GM12891 (cell line): Measurements from ENCODE around the gene NANOG. TPM values are rescaled to one million over a fixed set of nuclear protein-coding genes. Genes with fewer than 3 reads are reported as not detected.
A peak's percentile ranks its signal among the peaks of the same experiment; 100 is the strongest.
"Not testable (repeated sequence)": the region's sequence is repeated elsewhere in the genome, so short reads cannot be mapped to it uniquely, and the experiment has no call there.

ENCODE experiments used
- DNase-seq: peaks from one replicate; pipeline ENCODE4 v3.0.0; 2011; ENCODE audit warnings: low spot score; ENCODE audit not compliant: insufficient read length
- FAIRE-seq: peaks from 2 replicates; lab custom pipeline; 2011; peaks lifted over from hg19 to GRCh38; lab: Jason Lieb, UNC
- PAX5 ChIP-seq: IDR thresholded peaks from 2 replicates; pipeline ENCODE4 v1.6.1; 2011; ENCODE audit warnings: low read length, moderate library complexity, mild to moderate bottlenecking; ENCODE audit not compliant: insufficient read depth, severe bottlenecking
- POLR2A ChIP-seq: IDR thresholded peaks from 2 replicates; pipeline ENCODE4 v1.6.1; 2011; ENCODE audit warnings: low read depth, low read length, control low read depth
- POLR2AphosphoS5 ChIP-seq: IDR thresholded peaks from 2 replicates; pipeline ENCODE4 v1.6.1; 2011; ENCODE audit warnings: low read depth, low read length, control low read depth
- POU2F2 ChIP-seq: IDR thresholded peaks from 2 replicates; pipeline ENCODE4 v1.6.1; 2011; ENCODE audit warnings: low read depth, mild to moderate bottlenecking, control low read depth, low read length, moderate library complexity
- SPI1 ChIP-seq: IDR thresholded peaks from 2 replicates; pipeline ENCODE4 v1.6.1; 2011; ENCODE audit warnings: low read depth, low read length, control low read depth
- TAF1 ChIP-seq: IDR thresholded peaks from 2 replicates; pipeline ENCODE4 v1.6.1; 2011; ENCODE audit warnings: low read depth, low read length, control low read depth
- polyA plus RNA-seq: library from polyadenylated mRNA; unstranded; fragments of >200 nt; gene quantifications from one replicate; pipeline ENCODE4 v1.2.1, GENCODE V29; 2012; ENCODE audit warnings: low read depth, missing spikeins, inconsistent platforms; ENCODE audit not compliant: missing spikeins

The NANOG gene
- 0.01 TPM for polyA plus RNA-seq

DNA sequence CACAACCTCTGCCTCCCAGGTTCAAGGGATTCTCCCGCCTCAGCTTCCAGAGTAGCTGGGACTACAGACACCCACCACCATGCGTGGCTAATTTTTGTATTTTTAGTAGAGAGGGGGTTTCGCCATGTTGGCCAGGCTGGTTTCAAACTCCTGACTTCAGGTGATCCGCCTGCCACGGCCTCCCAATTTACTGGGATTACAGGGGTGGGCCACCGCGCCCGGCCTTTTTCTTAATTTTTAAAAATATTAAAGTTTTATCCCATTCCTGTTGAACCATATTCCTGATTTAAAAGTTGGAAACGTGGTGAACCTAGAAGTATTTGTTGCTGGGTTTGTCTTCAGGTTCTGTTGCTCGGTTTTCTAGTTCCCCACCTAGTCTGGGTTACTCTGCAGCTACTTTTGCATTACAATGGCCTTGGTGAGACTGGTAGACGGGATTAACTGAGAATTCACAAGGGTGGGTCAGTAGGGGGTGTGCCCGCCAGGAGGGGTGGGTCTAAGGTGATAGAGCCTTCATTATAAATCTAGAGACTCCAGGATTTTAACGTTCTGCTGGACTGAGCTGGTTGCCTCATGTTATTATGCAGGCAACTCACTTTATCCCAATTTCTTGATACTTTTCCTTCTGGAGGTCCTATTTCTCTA, at the start of gene NANOG:
Gene NANOG (plus strand): TSS at position 519 of the 645 bp plus-strand sequence. CDS start 213 bp downstream, outside the sequence.
- FAIRE-seq, DNase-seq: not testable (repeated sequence)

DNA sequence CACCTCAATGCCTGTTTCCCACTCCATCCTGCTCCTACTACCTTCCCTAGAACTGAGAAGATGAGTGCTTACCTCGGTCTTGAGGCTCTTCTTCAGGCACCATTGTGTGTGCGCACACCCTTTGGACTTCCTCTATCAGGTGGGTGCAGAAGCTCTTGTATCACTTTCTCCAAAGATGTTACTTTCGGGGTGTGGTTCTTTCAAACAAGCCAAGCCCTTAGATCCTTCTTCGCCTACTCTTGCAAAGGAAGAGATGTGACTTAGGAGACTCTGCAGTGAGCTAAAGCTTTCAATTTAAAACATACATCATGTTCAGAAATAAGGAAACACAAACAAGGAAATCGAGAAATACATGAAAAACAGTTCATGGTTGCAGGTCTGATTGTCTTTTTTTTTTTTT, 42.0 kb upstream of the NANOG start, which contains the start of gene CLEC4C:
Gene CLEC4C (minus strand): TSS at position 130 of the 400 bp plus-strand sequence. CDS start 27 bp downstream, at position 103.
- peak; percentile 75 for FAIRE-seq
- no peak for TF ChIP-seq TAF1
- TF ChIP-seq SPI1, result peak; percentile 39; the same call in 1 of the 2 replicates
- peak; percentile 14 for DNase-seq

DNA sequence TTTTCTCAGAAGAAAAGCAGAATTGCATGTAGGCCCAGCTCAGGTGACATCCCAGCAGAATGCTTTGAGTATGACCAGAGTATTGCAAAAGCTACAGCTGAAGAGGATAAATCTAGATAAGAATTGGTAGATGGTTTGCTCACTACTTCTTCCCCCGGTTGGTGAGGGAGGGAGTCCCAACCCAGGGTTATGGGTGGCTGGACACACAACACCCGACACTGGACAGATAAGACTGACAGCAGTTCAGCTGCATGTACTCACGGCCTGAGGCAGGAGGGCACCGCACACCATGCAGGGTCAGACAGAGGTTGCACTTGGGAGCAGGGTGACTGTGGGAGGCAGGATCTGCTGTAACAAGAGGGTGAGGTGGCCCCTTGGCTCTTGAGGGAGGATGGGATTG, 40.4 kb upstream of the NANOG start:
- no peak for TF ChIP-seq SPI1
- no peak for TF ChIP-seq TAF1
- TF ChIP-seq POLR2AphosphoS5, result no peak
- TF ChIP-seq POU2F2, result no peak
- DNase-seq (no peak), FAIRE-seq (peak; percentile 66)

DNA sequence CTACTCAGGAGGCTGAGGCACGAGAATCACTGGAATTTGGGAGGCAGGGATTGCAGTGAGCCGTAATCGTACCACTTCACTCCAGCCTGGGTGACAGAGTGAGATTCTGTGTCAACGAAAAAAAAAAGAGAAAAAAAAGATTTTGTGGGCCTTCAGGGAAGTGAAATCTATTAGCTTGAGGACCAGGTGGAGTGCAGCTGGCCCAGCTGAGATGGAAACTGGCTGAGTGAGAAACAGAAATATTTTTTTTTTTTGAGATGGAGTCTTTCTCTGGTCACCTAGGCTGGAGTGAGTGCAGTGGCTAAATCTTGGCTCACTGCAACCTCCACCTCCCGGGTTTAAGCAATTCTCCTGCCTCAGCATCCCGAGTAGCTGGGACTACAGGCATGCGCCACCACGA, 39.8 kb upstream of the NANOG start:
- FAIRE-seq (no peak), DNase-seq (no peak)
- TF ChIP-seq POU2F2, result no peak
- no peak for TF ChIP-seq POLR2AphosphoS5
- TF ChIP-seq SPI1, result peak; percentile 45; the same call in 1 of the 2 replicates

DNA sequence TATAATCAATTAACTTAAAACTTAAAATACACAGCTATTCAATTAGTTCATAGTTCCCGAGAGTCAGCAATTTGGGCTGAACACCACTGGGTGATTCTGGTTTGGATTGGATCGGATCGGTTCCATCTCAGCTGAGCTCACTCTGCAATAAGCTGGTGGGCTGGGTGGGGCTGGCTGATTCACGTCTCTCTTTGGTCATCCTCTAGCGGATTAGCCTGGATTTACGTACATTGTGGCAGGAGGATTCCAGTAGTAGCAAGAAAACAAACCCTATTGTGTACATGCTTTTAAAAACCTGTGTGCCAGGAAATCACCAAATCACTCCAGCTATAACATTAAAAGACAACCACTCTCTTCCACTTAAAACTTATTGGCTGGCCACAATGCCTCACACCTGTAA, 38.9 kb upstream of the NANOG start:
- FAIRE-seq (no peak), DNase-seq (no peak)
- no peak for TF ChIP-seq POLR2A
- no peak for TF ChIP-seq SPI1
- TF ChIP-seq POU2F2, result no peak
- TF ChIP-seq PAX5, result no peak
- TF ChIP-seq TAF1, result no peak
- TF ChIP-seq POLR2AphosphoS5, result no peak

DNA sequence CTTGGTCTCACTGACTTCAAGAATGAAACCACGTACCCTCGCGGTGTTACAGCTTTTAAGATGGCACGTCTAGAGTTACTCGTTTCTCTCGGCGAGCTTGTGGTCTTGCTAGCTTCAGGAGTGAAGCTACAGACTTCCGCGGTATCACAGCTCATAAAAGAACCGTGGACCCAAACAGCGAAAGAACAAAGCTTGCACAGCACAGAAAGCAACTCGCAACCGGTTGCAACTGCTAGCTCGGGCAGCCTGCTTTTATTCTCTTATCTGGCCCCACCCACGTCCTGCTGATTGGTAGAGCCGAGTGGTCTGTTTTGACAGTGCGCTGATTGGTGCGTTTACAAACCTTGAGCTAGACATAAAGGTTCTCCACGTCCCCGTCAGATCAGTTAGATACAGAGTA, 37.8 kb upstream of the NANOG start:
- FAIRE-seq (no peak), DNase-seq (no peak)

DNA sequence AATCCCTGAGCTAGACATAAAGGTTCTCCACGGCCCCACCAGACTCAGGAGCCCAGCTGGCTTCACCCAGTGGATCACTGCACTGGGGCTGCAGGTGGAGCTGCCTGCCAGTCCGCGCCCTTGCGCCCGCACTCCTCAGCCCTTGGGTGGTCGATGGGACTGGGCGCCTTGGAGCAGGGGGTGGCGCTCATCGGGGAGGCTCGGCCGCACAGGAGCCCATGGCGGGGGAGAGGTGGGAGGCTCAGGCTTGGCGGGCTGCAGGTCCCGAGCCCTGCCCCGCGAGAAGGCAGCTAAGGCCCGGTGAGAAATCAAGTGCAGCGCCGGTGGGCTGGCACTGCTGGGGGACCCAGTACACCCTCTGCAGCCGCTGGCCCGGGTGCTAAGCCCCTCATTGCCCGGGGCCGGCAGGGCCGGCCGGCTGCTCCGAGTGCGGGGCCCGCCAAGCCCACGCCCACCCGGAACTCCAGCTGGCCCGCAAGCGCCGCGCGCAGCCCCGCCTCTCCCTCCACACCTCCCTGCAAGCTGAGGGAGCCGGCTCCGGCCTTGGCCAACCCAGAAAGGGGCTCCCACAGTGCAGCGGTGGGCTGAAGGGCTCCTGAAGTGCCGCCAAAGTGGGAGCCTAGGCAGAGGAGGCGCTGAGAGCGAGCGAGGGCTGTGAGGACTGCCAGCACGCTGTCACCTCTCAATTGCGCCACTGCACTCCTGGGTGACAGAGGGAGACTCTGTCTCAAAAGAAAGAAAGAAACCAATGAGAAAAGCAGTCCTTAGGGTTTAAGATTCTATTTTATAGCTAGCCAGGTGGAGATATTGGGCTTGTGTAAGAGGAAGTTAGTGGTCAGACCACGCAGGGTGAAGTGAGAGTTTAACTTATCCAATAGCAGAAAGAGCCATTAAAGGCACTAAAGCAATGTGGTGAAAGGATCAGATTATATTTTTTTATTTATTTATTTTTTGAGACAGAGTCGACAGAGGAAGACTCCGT, 37.0 kb upstream of the NANOG start:
- DNase-seq, FAIRE-seq: not testable (repeated sequence)

More for the DNA sequence above, 37.8 kb upstream of the NANOG start:
- TF ChIP-seq TAF1 (no peak), SPI1 (no peak), POLR2AphosphoS5 (no peak), PAX5 (no peak), POLR2A (no peak)

DNA sequence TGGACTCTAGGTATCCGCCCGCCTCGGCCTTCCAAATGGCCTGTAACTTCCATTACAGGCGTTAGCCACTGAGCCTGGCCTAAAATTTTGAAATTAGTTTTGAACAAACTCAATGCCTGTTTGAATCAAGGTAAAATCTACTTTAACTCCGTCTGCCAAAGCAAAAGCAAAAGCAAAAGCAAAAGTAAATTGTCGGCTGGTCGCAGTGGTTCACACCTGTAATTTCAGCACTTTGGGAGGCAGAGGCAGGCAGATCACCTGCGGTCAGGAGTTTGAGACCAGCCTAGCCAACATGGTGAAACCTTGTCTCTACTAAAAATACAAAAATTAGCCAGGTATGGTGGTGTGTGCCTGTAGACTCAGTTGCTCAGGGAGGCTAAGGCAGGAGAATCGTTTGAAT, 33.5 kb upstream of the NANOG start:
- DNase-seq, result not testable (repeated sequence)
- peak; percentile 41 for FAIRE-seq

DNA sequence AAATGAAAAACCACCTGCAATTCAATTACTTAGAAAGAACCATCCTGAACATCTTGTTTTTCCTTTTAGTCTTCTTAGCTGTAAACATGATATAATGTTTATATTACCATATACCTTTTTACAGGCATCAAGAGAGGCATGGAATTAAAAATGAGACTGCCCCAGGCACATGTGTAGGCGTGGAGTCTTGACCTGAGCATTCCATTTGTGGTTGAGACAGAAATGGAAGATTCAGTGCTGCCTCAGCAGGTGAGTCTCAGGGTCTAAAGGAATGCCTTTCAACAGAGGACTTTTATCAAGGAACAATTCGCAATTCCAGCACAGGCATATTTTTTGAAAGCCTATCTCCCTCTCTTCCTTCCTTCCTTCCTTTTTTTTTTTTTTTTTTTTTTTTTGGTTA, 32.2 kb upstream of the NANOG start:
- FAIRE-seq (no peak), DNase-seq (no peak)
- TF ChIP-seq POU2F2 (no peak), POLR2A (no peak), POLR2AphosphoS5 (no peak), PAX5 (no peak), SPI1 (no peak), TAF1 (no peak)

DNA sequence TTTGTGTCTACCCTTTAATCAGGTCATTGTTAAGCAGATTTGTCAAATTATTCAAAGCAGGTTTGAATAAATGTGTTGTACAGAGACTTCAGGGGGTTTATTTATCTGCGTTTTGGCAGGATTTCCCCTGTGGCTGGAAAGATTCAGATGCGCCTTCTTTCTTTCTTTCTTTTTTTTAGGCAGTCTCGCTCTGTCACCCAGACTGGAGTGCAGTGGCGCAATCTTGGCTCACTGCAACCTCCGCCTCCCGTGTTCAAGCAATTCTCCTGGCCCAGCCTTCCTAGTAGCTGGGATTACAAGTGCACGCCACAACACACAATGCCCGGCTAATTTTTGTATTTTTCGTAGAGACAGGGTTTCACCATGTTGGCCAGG, 30.4 kb upstream of the NANOG start:
- FAIRE-seq (no peak), DNase-seq (no peak)
- TF ChIP-seq POU2F2 (no peak), POLR2A (no peak), SPI1 (no peak), PAX5 (no peak), POLR2AphosphoS5 (no peak), TAF1 (no peak)

DNA sequence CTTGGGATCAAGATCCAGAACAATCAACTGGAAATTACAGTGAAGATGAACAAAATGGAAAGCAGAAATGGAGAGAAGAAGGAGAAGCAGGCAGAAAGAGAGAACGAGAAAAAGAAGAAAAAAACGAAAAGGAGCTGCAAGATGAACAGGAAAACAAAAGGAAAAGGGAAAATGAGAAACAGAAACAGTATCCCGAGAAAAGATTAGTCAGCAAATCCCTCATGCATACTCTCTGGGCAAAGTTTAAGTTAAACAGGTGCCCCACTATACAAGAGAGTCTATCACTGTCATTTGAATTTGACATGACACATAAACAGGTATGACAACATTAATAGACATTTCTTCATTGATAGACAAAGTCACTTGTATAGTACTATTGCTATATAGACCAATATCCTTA, 19.2 kb upstream of the NANOG start:
- FAIRE-seq, result no peak

More for the DNA sequence above, 19.2 kb upstream of the NANOG start:
- no peak for TF ChIP-seq POU2F2
- no peak for TF ChIP-seq SPI1
- TF ChIP-seq POLR2AphosphoS5, result no peak
- TF ChIP-seq TAF1, result no peak
- TF ChIP-seq PAX5, result no peak
- TF ChIP-seq POLR2A, result no peak
- DNase-seq, result no peak
